Measurements from ENCODE around the gene USP46. TPM values are rescaled to one million over a fixed set of nuclear protein-coding genes. Genes with fewer than 3 reads are reported as not detected.
A peak's percentile ranks its signal among the peaks of the same experiment; 100 is the strongest.

USP46 gene
- total RNA-seq, 1 experiment from 2014 or later: 16.5 TPM

- Histone ChIP-seq H3K27me3 (replicated peaks; ENCODE audit: insufficient read depth, low read depth, low read length, poor library complexity) (no peaks in the 10 kb centered on the region), H3K4me3 (ENCODE audit: low read depth, low read length, poor library complexity, severe bottlenecking) (no peak overlapping the region), H3K9me3 (ENCODE audit: low read depth, low read length, poor library complexity, severe bottlenecking) (no peaks in the 10 kb centered on the region), H3K4me1 (ENCODE audit: insufficient read depth, low read length, poor library complexity, severe bottlenecking) (no peaks in the 10 kb centered on the region), H3K36me3 (ENCODE audit: insufficient read depth, low read length, poor library complexity, severe bottlenecking) (no peaks in the 10 kb centered on the region), H3K27ac (ENCODE audit: low read depth, low read length, poor library complexity, severe bottlenecking) (no peak overlapping the region)
- DNase-seq (ENCODE audit: low spot score): peak; percentile 11
- no peak for TF ChIP-seq EZH2 (IDR thresholded peaks at IDR 0.05; ENCODE audit: borderline replicate concordance, low read depth, low read length, poor library complexity, severe bottlenecking)
- no peak for TF ChIP-seq CTCF (conservative IDR thresholded peaks at IDR 0.05; ENCODE audit: low read depth, low read length)
- BruUV-seq (replicated peaks): no TSS peak
- POLR2A ChIA-PET (ENCODE audit: low non-redundant PET): no interaction called here
- CTCF ChIA-PET: no interaction called here
- intact Hi-C loops (cut with micrococcal nuclease; ENCODE audit: unreplicated experiment): no loop called here
Observed at GRCh38 chr4:52576961-52577623, 82.0 kb downstream of the USP46 start.

- Histone ChIP-seq H3K4me3 (ENCODE audit: low read depth, low read length, poor library complexity, severe bottlenecking) (no peak overlapping the region), H3K27me3 (replicated peaks; ENCODE audit: insufficient read depth, low read depth, low read length, poor library complexity) (no peaks in the 10 kb centered on the region), H3K27ac (ENCODE audit: low read depth, low read length, poor library complexity, severe bottlenecking) (no peak overlapping the region), H3K4me1 (ENCODE audit: insufficient read depth, low read length, poor library complexity, severe bottlenecking) (no peaks in the 10 kb centered on the region), H3K9me3 (ENCODE audit: low read depth, low read length, poor library complexity, severe bottlenecking) (no peaks in the 10 kb centered on the region), H3K36me3 (ENCODE audit: insufficient read depth, low read length, poor library complexity, severe bottlenecking) (no peaks in the 10 kb centered on the region)
- intact Hi-C loops (cut with micrococcal nuclease; ENCODE audit: unreplicated experiment): no loop called here
- no peak for DNase-seq (ENCODE audit: low spot score)
- CTCF ChIA-PET: no interaction called here
- TF ChIP-seq EZH2 (IDR thresholded peaks at IDR 0.05; ENCODE audit: borderline replicate concordance, low read depth, low read length, poor library complexity, severe bottlenecking) (no peak), CTCF (conservative IDR thresholded peaks at IDR 0.05; ENCODE audit: low read depth, low read length) (no peak)
- POLR2A ChIA-PET (ENCODE audit: low non-redundant PET): no interaction called here
- BruUV-seq (replicated peaks): no TSS peak
Observed at GRCh38 chr4:52576326-52576725, 82.8 kb downstream of the USP46 start.

GRCh38 chr4:52575406-52575805 is 83.7 kb downstream of the USP46 start:
- no peaks in the 10 kb centered on the region for H3K27me3 ChIP-seq (replicated peaks; ENCODE audit: insufficient read depth, low read depth, low read length, poor library complexity)
- ChIA-PET POLR2A (ENCODE audit: low non-redundant PET) (no interaction called here), CTCF (no interaction called here)
- no TSS peak for BruUV-seq (replicated peaks)
- no peak overlapping the region for H3K27ac ChIP-seq (ENCODE audit: low read depth, low read length, poor library complexity, severe bottlenecking)
- no peaks in the 10 kb centered on the region for H3K9me3 ChIP-seq (ENCODE audit: low read depth, low read length, poor library complexity, severe bottlenecking)
- H3K4me1 ChIP-seq (ENCODE audit: insufficient read depth, low read length, poor library complexity, severe bottlenecking): no peaks in the 10 kb centered on the region
- no peaks in the 10 kb centered on the region for H3K36me3 ChIP-seq (ENCODE audit: insufficient read depth, low read length, poor library complexity, severe bottlenecking)
- DNase-seq (ENCODE audit: low spot score): no peak
- no peak overlapping the region for H3K4me3 ChIP-seq (ENCODE audit: low read depth, low read length, poor library complexity, severe bottlenecking)
- intact Hi-C loops (cut with micrococcal nuclease; ENCODE audit: unreplicated experiment): no loop called here
- TF ChIP-seq CTCF (conservative IDR thresholded peaks at IDR 0.05; ENCODE audit: low read depth, low read length): no peak
